CD14-positive monocyte (primary cell): ENCODE results near the gene NUDT9. TPM values are rescaled to one million over a fixed set of nuclear protein-coding genes. Genes with fewer than 3 reads are reported as not detected.
A peak's percentile ranks its signal among the peaks of the same experiment; 100 is the strongest.
"Not testable (repeated sequence)": the region's sequence is repeated elsewhere in the genome, so short reads cannot be mapped to it uniquely, and the experiment has no call there.

ENCODE experiments used
- DNase-seq, 3 donors: peaks; one replicate each; pipeline ENCODE4 v3.0.0-alpha.2; 2011 to 2022
- H2AFZ ChIP-seq: 2 replicates; pipeline ENCODE4 v1.6.0; 2012; ENCODE audit warnings: mild to moderate bottlenecking, low read depth, low read length, inconsistent platforms; ENCODE audit not compliant: insufficient read depth, poor library complexity, severe bottlenecking
- H3K27ac ChIP-seq, 2 donors: 1 replicate in 1 of 2; 2 replicates in 1 of 2; pipeline ENCODE4 v1.5.1; 2012 to 2013; ENCODE audit warnings: low read length in 2 of 2, control low read depth in 1 of 2, inconsistent platforms in 1 of 2, low read depth in 1 of 2, mild to moderate bottlenecking in 1 of 2
- H3K27me3 ChIP-seq, 2 donors: one replicate each; pipeline versions ENCODE4 v1.6.0 to v1.6.1; 2011 to 2013; ENCODE audit warnings: low read length in 2 of 2; ENCODE audit not compliant: control insufficient read depth in 2 of 2, insufficient read depth in 2 of 2
- H3K36me3 ChIP-seq, 2 donors: replicated peaks in 1 of 2; 1 replicate in 1 of 2; 2 replicates in 1 of 2; pipeline versions ENCODE4 v1.5.1 to v1.6.1; 2012 to 2013; ENCODE audit warnings: low read length in 2 of 2, control low read depth in 1 of 2, inconsistent platforms in 1 of 2, mild to moderate bottlenecking in 1 of 2; ENCODE audit not compliant: insufficient read depth in 2 of 2, control insufficient read depth in 1 of 2
- H3K4me1 ChIP-seq, 2 donors: 1 replicate in 1 of 2; 2 replicates in 1 of 2; pipeline versions ENCODE4 v1.5.1 to v1.6.1; 2012 to 2013; ENCODE audit warnings: low read length in 2 of 2, control low read depth in 1 of 2, inconsistent platforms in 1 of 2, mild to moderate bottlenecking in 1 of 2, moderate library complexity in 1 of 2; ENCODE audit not compliant: insufficient read depth in 2 of 2, control insufficient read depth in 1 of 2
- H3K4me2 ChIP-seq: replicated peaks from 2 replicates; pipeline ENCODE3; 2012; ENCODE audit warnings: low read length, moderate library complexity, mild to moderate bottlenecking; ENCODE audit not compliant: poor library complexity, severe bottlenecking; ENCODE audit errors: extremely low read depth
- H3K4me3 ChIP-seq, 3 experiments: fragments of 200-600 bp in 1 of 3; sonication (generic) in 1 of 3; replicated peaks in 1 of 3; 1 replicate in 2 of 3; 2 replicates in 1 of 3; pipeline ENCODE4 v1.5.1; 2011 to 2013; ENCODE audit warnings: low read length in 3 of 3, mild to moderate bottlenecking in 3 of 3, control low read depth in 2 of 3, low read depth in 2 of 3, inconsistent platforms in 1 of 3, moderate library complexity in 1 of 3
- H3K79me2 ChIP-seq: 2 replicates; pipeline ENCODE4 v1.6.0; 2012; ENCODE audit warnings: mild to moderate bottlenecking, control low read depth, inconsistent platforms, low read length, moderate library complexity; ENCODE audit not compliant: insufficient read depth
- H3K9ac ChIP-seq: 2 replicates; pipeline ENCODE4 v1.6.0; 2017; ENCODE audit warnings: low read length, mild to moderate bottlenecking; ENCODE audit not compliant: insufficient read depth, poor library complexity, severe bottlenecking
- H3K9me3 ChIP-seq, 2 donors: replicated peaks in 1 of 2; 1 replicate in 1 of 2; 2 replicates in 1 of 2; pipeline versions ENCODE4 v1.5.1 to v1.6.1; 2012 to 2013; ENCODE audit warnings: low read length in 2 of 2, control low read depth in 1 of 2; ENCODE audit not compliant: control insufficient read depth in 1 of 2, insufficient read depth in 1 of 2
- H4K20me1 ChIP-seq: 2 replicates; pipeline ENCODE4 v1.6.0; 2012; ENCODE audit warnings: mild to moderate bottlenecking, low read length, control low read depth, moderate library complexity; ENCODE audit not compliant: insufficient read depth
- H3K27ac Mint-ChIP-seq, 7 donors: one replicate each; pipeline ENCODE4 v1.8.0; 2020; ENCODE audit warnings: mild to moderate bottlenecking in 7 of 7, mixed read lengths in 7 of 7, moderate library complexity in 6 of 7, inconsistent platforms in 2 of 7
- H3K27me3 Mint-ChIP-seq, 3 donors: one replicate each; pipeline ENCODE4 v1.8.0; 2021 to 2022; ENCODE audit warnings: low read depth in 3 of 3, mild to moderate bottlenecking in 3 of 3, mixed read lengths in 3 of 3, moderate library complexity in 3 of 3, inconsistent platforms in 1 of 3
- H3K36me3 Mint-ChIP-seq, 2 donors: one replicate each; pipeline ENCODE4 v1.8.0; 2020; ENCODE audit warnings: mixed read lengths in 2 of 2, inconsistent platforms in 1 of 2, mild to moderate bottlenecking in 1 of 2
- H3K4me1 Mint-ChIP-seq: one replicate; pipeline ENCODE4 v1.8.0; 2020; ENCODE audit warnings: mild to moderate bottlenecking, mixed read lengths
- H3K4me3 Mint-ChIP-seq, 2 donors: one replicate each; pipeline ENCODE4 v1.8.0; 2020; ENCODE audit warnings: mild to moderate bottlenecking in 2 of 2, mixed read lengths in 2 of 2, moderate library complexity in 1 of 2
- H3K9me3 Mint-ChIP-seq, 7 donors: one replicate each; pipeline ENCODE4 v1.8.0; 2020 to 2022; ENCODE audit warnings: mixed read lengths in 7 of 7, mild to moderate bottlenecking in 6 of 7, moderate library complexity in 6 of 7, inconsistent platforms in 2 of 7
- WGBS: methylation state at CpG from one replicate; pipeline ENCODE4 v1.1.5; 2013; ENCODE audit warnings: missing lambda C conversion rate; ENCODE audit not compliant: insufficient coverage; 5-methylcytosine and 5-hydroxymethylcytosine counted together
- intact Hi-C, 2 donors: fragments of 100-400 bp; cut with micrococcal nuclease; formaldehyde crosslinking; loops; one replicate each; pipeline versions ENCODE4 v1.15.0 to v1.15.1; 2023
- polyA plus RNA-seq, 3 donors: library from polyadenylated mRNA; depleted of rRNA in 1 of 3; unstranded in 2 of 3; stranded (reverse) in 1 of 3; fragments of 300-500 nt in 2 of 3; fragments of >200 nt in 1 of 3; fragmentation: Illumina TruSeq in 2 of 3; gene quantifications; 1 replicate in 2 of 3; 2 replicates in 1 of 3; pipeline ENCODE4 v1.2.3, GENCODE V29; 2012 to 2021
- TF ChIP-seq, protein P1 (sequence below): fragments of 200-600 bp; IDR thresholded peaks from one replicate; pipeline ENCODE4 v1.8.0; 2022; ENCODE audit warnings: antibody characterized with exemption, mild to moderate bottlenecking

The NUDT9 gene
- polyA plus RNA-seq, 3 donors, result 9.6 to 14.3 (median 12.5) TPM

DNA sequence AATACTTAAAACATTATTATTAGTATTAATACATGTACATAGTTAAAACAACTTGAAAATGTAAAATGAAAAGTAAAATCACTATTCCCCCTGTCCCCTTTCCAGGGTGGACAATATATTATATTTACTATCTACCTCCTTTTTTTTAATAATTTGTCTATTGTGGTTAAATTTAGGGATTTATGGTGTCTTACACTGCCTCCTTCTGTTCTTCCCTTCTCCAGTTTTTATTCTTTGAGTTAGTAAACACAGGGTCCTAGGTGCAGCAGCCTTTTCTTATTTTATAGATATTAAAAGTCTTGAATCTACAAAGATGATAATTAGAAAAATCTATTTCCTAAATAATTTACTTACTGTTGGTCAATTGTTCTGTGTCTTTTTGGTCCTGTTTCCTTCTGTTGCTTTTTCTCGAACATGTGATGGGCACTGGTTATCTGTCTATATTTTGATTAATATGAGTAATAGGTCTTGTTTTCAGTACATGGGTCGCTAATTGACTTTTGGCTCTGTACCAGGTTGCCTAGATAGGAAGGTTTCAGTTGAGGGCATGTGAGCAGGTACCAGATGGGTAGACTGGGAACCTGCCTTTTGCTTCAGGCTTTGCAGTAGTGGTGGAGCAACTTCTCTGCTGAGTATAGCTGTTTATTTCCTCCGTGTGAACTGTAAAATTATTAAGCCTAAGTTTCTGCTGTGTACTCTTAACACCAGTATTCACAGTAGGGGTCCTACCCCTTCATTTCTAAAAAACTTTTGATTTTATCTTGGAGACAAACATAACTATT, 1.1 kb downstream of the NUDT9 start:
- Histone ChIP-seq H3K79me2 (peaks cover 39% of the 10 kb centered on the region), H3K9me3 (no peaks in the 10 kb centered on the region), H3K4me1 (peaks cover 17% of the 10 kb centered on the region in 2 donors), H2AFZ (peak overlapping the region; percentile 99), H3K27me3 (no peaks in the 10 kb centered on the region), H3K9ac (peak overlapping the region; percentile 85), H4K20me1 (no peaks in the 10 kb centered on the region), H3K4me3 (peak overlapping the region; percentile 87 to 91 (median 91)), H3K4me2 (peak overlapping the region; percentile 91), H3K36me3 (no peaks in the 10 kb centered on the region), H3K27ac (peak overlapping the region in 1 of 2 donors; percentile 95)
- no peak for DNase-seq
- TF ChIP-seq, protein P1, sequence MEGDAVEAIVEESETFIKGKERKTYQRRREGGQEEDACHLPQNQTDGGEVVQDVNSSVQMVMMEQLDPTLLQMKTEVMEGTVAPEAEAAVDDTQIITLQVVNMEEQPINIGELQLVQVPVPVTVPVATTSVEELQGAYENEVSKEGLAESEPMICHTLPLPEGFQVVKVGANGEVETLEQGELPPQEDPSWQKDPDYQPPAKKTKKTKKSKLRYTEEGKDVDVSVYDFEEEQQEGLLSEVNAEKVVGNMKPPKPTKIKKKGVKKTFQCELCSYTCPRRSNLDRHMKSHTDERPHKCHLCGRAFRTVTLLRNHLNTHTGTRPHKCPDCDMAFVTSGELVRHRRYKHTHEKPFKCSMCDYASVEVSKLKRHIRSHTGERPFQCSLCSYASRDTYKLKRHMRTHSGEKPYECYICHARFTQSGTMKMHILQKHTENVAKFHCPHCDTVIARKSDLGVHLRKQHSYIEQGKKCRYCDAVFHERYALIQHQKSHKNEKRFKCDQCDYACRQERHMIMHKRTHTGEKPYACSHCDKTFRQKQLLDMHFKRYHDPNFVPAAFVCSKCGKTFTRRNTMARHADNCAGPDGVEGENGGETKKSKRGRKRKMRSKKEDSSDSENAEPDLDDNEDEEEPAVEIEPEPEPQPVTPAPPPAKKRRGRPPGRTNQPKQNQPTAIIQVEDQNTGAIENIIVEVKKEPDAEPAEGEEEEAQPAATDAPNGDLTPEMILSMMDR, result no peak
- peak overlapping the region; percentile 67 to 98 for H3K4me3 Mint-ChIP-seq
- H3K4me1 Mint-ChIP-seq, result peaks cover 14% of the 10 kb centered on the region
- intact Hi-C loops, result loop anchor here in 1 of 2 donors (5.0 kb wide), 1 partner anchor 36 kb away; no protein-coding TSS in a partner anchor
- peaks cover 0 to 3% (median 2%) of the 10 kb centered on the region in 7 donors for H3K9me3 Mint-ChIP-seq
- peak overlapping the region in 3 of 7 donors; percentile 4 to 99 (median 96) for H3K27ac Mint-ChIP-seq
- H3K27me3 Mint-ChIP-seq, result peaks cover 0 to 3% (median 0%) of the 10 kb centered on the region in 3 donors
- 18% methylated on average over 2 of the region's 3 CpGs for WGBS
- no peaks in the 10 kb centered on the region for H3K36me3 Mint-ChIP-seq

DNA sequence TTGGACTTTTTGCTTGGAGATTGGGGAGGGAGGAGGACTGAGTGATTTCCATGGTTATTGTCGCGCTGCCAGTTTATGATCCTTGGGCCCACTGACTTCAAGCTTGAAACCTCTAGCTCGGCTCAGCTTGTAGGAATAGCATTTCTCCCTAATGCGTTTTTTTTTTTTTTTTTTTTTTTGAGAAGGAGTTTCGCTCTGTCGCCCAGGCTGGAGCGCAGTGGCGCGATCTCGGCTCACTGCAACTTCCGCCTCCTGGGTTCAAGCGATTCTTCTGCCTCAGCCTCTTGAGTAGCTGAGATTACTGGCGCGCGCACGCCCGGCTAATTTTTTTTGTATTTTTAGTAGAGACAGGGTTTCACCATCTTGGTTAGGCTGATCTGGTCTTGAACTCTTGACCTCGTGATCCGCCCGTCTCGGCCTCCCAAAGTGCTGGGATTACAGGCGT, 1.7 kb downstream of the NUDT9 start:
- intact Hi-C loops, result loop anchor here in 1 of 2 donors (5.0 kb wide), 1 partner anchor 37 kb away; no protein-coding TSS in a partner anchor
- not testable (repeated sequence) for H3K27me3 Mint-ChIP-seq, H2AFZ ChIP-seq, H3K27ac ChIP-seq, H3K36me3 ChIP-seq, H3K9me3 Mint-ChIP-seq, H3K4me3 ChIP-seq, H4K20me1 ChIP-seq, H3K9me3 ChIP-seq, H3K9ac ChIP-seq, H3K27me3 ChIP-seq, DNase-seq, H3K4me2 ChIP-seq, H3K36me3 Mint-ChIP-seq, H3K4me3 Mint-ChIP-seq
- Mint-ChIP-seq H3K4me1 (peaks cover 14% of the 10 kb centered on the region), H3K27ac (peak overlapping the region in 1 of 7 donors; percentile 4)
- 95% methylated on average over 6 of the region's 22 CpGs for WGBS
- Histone ChIP-seq H3K4me1 (peaks cover 17% of the 10 kb centered on the region in 2 donors), H3K79me2 (peaks cover 44% of the 10 kb centered on the region)
